ENCODE results near the gene ZNG1B.
"Not testable (repeated sequence)": the region's sequence is repeated elsewhere in the genome, so short reads cannot be mapped to it uniquely, and the experiment has no call there.

Gene ZNG1B

GRCh38 chr2:113498365-113498764 lies 60.9 kb downstream of the ZNG1B start, which contains the start of gene FOXD4L1:
TSS of gene FOXD4L1 (plus strand) at chr2:113498665. CDS start at chr2:113499257, 592 bp downstream.
- no CpG with 5 or more reads among the region's 4 CpGs for WGBS (ENCODE audit: extremely low coverage, insufficient coverage, insufficient read length)
- not testable (repeated sequence) for H4K12ac ChIP-seq (ENCODE audit: low read depth, low read length); H3K27ac ChIP-seq (ENCODE audit: low read depth, low read length); H4K91ac ChIP-seq (ENCODE audit: low read depth, low read length); H3K4me2 ChIP-seq (ENCODE audit: low read length); H2BK12ac ChIP-seq (ENCODE audit: low read length); H2AK5ac ChIP-seq (ENCODE audit: low read length); H2BK5ac ChIP-seq (ENCODE audit: low read depth, low read length, poor library complexity); H3K36me3 ChIP-seq (ENCODE audit: control insufficient read depth in 1 of 2, insufficient read depth in 2 of 2, low read length in 2 of 2); H3K18ac ChIP-seq (ENCODE audit: low read length); H3K4me3 ChIP-seq (ENCODE audit: low read depth, low read length); H3K23ac ChIP-seq (ENCODE audit: low read length); H3K4me1 ChIP-seq (ENCODE audit: control insufficient read depth in 1 of 2, insufficient read depth in 2 of 2, low read length in 2 of 2); H2BK120ac ChIP-seq (ENCODE audit: insufficient read depth, low read length, poor library complexity); H4K8ac ChIP-seq (ENCODE audit: low read depth, low read length); H3K79me1 ChIP-seq (ENCODE audit: low read length); H3K4ac ChIP-seq (ENCODE audit: low read depth, low read length); H3K14ac ChIP-seq (ENCODE audit: low read length); H3K9ac ChIP-seq (ENCODE audit: low read length); H3K9me3 ChIP-seq (ENCODE audit: insufficient read depth, low read depth, low read length); H2AFZ ChIP-seq (ENCODE audit: insufficient read depth, low read length, poor library complexity); H3K79me2 ChIP-seq (ENCODE audit: control insufficient read depth, insufficient read depth, low read length, poor library complexity); DNase-seq
- peaks cover 13% of the 10 kb centered on the region for H3K27me3 ChIP-seq (ENCODE audit: insufficient read depth, low read length)

- not testable (repeated sequence) for H3K79me1 ChIP-seq (ENCODE audit: low read length); H3K36me3 ChIP-seq (ENCODE audit: control insufficient read depth in 1 of 2, insufficient read depth in 2 of 2, low read length in 2 of 2); H3K4ac ChIP-seq (ENCODE audit: low read depth, low read length); H2BK120ac ChIP-seq (ENCODE audit: insufficient read depth, low read length, poor library complexity); H2BK5ac ChIP-seq (ENCODE audit: low read depth, low read length, poor library complexity); H3K23ac ChIP-seq (ENCODE audit: low read length); H3K27ac ChIP-seq (ENCODE audit: low read depth, low read length); H3K9ac ChIP-seq (ENCODE audit: low read length); H4K91ac ChIP-seq (ENCODE audit: low read depth, low read length); H4K12ac ChIP-seq (ENCODE audit: low read depth, low read length); H2AK5ac ChIP-seq (ENCODE audit: low read length); H3K4me2 ChIP-seq (ENCODE audit: low read length); H3K4me3 ChIP-seq (ENCODE audit: low read depth, low read length); H2AFZ ChIP-seq (ENCODE audit: insufficient read depth, low read length, poor library complexity); H3K4me1 ChIP-seq (ENCODE audit: control insufficient read depth in 1 of 2, insufficient read depth in 2 of 2, low read length in 2 of 2); H4K8ac ChIP-seq (ENCODE audit: low read depth, low read length); H3K9me3 ChIP-seq (ENCODE audit: insufficient read depth, low read depth, low read length); H3K79me2 ChIP-seq (ENCODE audit: control insufficient read depth, insufficient read depth, low read length, poor library complexity); H3K18ac ChIP-seq (ENCODE audit: low read length); H3K14ac ChIP-seq (ENCODE audit: low read length); H2BK12ac ChIP-seq (ENCODE audit: low read length)
- peaks cover 18% of the 10 kb centered on the region for H3K27me3 ChIP-seq (ENCODE audit: insufficient read depth, low read length)
- peak in 1 of 2 donors; percentile 7 for DNase-seq
- no CpG with 5 or more reads among the region's 62 CpGs for WGBS (ENCODE audit: extremely low coverage, insufficient coverage, insufficient read length)
Measured at GRCh38 chr2:113499019-113499885, 61.8 kb downstream of the ZNG1B start.

GRCh38 chr2:113499886-113500722 lies 62.6 kb downstream of the ZNG1B start:
- not testable (repeated sequence) for H3K4me3 ChIP-seq (ENCODE audit: low read depth, low read length); H3K4me2 ChIP-seq (ENCODE audit: low read length); H3K36me3 ChIP-seq (ENCODE audit: control insufficient read depth in 1 of 2, insufficient read depth in 2 of 2, low read length in 2 of 2); DNase-seq; H2AK5ac ChIP-seq (ENCODE audit: low read length); H3K79me2 ChIP-seq (ENCODE audit: control insufficient read depth, insufficient read depth, low read length, poor library complexity); H4K12ac ChIP-seq (ENCODE audit: low read depth, low read length); H3K14ac ChIP-seq (ENCODE audit: low read length); H2BK12ac ChIP-seq (ENCODE audit: low read length); H2BK5ac ChIP-seq (ENCODE audit: low read depth, low read length, poor library complexity); H3K23ac ChIP-seq (ENCODE audit: low read length); H3K27ac ChIP-seq (ENCODE audit: low read depth, low read length); H3K9ac ChIP-seq (ENCODE audit: low read length); H3K4me1 ChIP-seq (ENCODE audit: control insufficient read depth in 1 of 2, insufficient read depth in 2 of 2, low read length in 2 of 2); H4K91ac ChIP-seq (ENCODE audit: low read depth, low read length); H4K8ac ChIP-seq (ENCODE audit: low read depth, low read length); H3K79me1 ChIP-seq (ENCODE audit: low read length); H2BK120ac ChIP-seq (ENCODE audit: insufficient read depth, low read length, poor library complexity); H3K4ac ChIP-seq (ENCODE audit: low read depth, low read length); H2AFZ ChIP-seq (ENCODE audit: insufficient read depth, low read length, poor library complexity); H3K18ac ChIP-seq (ENCODE audit: low read length); H3K9me3 ChIP-seq (ENCODE audit: insufficient read depth, low read depth, low read length)
- WGBS (ENCODE audit: extremely low coverage, insufficient coverage, insufficient read length), result no CpG with 5 or more reads among the region's 56 CpGs
- H3K27me3 ChIP-seq (ENCODE audit: insufficient read depth, low read length), result peaks cover 19% of the 10 kb centered on the region

- H2AFZ ChIP-seq (ENCODE audit: insufficient read depth, low read length, poor library complexity); H3K36me3 ChIP-seq (ENCODE audit: control insufficient read depth in 1 of 2, insufficient read depth in 2 of 2, low read length in 2 of 2); H3K14ac ChIP-seq (ENCODE audit: low read length); H3K9ac ChIP-seq (ENCODE audit: low read length); H4K8ac ChIP-seq (ENCODE audit: low read depth, low read length); DNase-seq; H3K4ac ChIP-seq (ENCODE audit: low read depth, low read length); H3K23ac ChIP-seq (ENCODE audit: low read length); H4K12ac ChIP-seq (ENCODE audit: low read depth, low read length); H2BK12ac ChIP-seq (ENCODE audit: low read length); H3K4me1 ChIP-seq (ENCODE audit: control insufficient read depth in 1 of 2, insufficient read depth in 2 of 2, low read length in 2 of 2); H2BK120ac ChIP-seq (ENCODE audit: insufficient read depth, low read length, poor library complexity); H2AK5ac ChIP-seq (ENCODE audit: low read length); H3K4me3 ChIP-seq (ENCODE audit: low read depth, low read length); H3K4me2 ChIP-seq (ENCODE audit: low read length); H3K79me2 ChIP-seq (ENCODE audit: control insufficient read depth, insufficient read depth, low read length, poor library complexity); H3K27ac ChIP-seq (ENCODE audit: low read depth, low read length); H3K18ac ChIP-seq (ENCODE audit: low read length); H3K9me3 ChIP-seq (ENCODE audit: insufficient read depth, low read depth, low read length); H3K79me1 ChIP-seq (ENCODE audit: low read length); H2BK5ac ChIP-seq (ENCODE audit: low read depth, low read length, poor library complexity); H4K91ac ChIP-seq (ENCODE audit: low read depth, low read length): not testable (repeated sequence)
- H3K27me3 ChIP-seq (ENCODE audit: insufficient read depth, low read length), result peaks cover 19% of the 10 kb centered on the region
- WGBS (ENCODE audit: extremely low coverage, insufficient coverage, insufficient read length), result no CpG with 5 or more reads among the region's 8 CpGs
Measured at GRCh38 chr2:113500723-113501038, 63.2 kb downstream of the ZNG1B start.
